IPS DF 19.7 (cell line): ENCODE measurements around the gene MTMR11.
"Not testable (repeated sequence)": the region's sequence is repeated elsewhere in the genome, so short reads cannot be mapped to it uniquely, and the experiment has no call there.

ENCODE experiments used
- DNase-seq: peaks from one replicate; pipeline ENCODE4 v3.0.0-alpha.2; 2013; ENCODE audit warnings: low read depth, low spot score

Gene MTMR11

DNA sequence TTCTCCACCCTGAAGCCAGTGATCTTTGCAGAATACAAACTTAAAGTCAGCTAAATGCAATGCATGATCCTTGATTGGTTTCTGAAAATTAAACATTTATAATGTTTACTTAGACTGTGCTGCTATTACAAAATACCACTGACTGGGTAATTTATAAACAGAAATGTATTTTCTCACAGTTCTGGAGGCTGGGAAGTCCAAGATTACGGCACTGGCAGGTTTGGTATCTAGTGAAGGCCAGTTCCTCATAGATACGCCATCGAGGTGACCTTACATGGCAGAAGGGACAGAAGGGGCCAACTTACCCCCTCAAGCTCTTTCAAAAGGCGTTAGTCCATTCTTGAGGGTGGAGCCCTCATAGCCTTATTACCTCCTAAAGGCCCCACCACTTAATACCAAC, 40.1 kb downstream of the MTMR11 start:
- DNase-seq = no peak

DNA sequence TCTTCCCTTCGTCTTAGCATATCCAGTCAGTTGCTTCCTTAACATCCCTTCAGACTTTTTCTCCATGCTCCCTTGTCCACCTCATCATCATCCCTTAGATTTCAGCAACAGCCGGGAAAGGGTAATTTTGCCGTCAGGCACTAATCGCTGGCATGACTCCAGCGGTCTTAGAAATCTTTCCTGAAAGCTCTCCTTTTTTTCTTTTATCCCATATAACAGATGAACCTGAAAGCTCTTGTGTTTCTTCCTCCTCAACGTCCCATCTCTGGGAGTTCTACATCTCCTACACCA, 47.7 kb downstream of the MTMR11 start:
- no peak for DNase-seq

DNA sequence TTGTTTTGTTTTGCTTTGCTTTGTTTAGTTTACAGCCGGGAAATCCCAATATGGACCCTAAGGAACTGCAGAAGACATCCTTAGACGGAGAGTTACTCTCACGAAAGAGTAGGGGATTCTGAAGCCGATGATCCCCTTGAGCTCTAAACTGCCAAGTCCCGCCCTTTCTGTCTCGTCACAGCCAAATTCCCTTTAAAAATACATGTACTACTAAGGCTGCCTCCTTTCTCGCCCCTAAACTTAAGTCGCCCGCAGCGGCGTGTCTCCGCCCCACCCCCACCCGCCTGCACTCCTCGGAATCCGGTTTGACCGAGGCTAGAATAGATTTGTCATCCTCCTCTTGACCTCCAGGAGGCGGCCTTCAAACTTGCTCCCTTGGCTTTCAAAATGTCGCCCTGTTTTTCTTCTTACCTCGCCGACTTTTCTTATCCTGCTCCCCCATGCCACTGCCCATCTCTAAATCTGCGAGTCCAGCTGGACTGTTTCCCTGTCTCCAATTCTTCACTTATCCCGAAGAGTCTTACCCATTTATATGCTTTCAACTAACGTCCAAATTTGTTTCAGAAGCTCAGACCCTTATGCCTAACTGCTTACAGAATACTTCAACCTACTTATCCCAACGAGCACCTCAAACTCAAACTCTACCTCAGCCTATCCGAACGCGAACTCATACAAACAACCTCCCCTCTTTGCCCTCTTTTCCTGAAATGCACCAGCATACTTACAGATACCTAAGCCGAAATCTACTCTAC, 48.3 kb downstream of the MTMR11 start:
- no peak for DNase-seq

- DNase-seq = peak; percentile 96
Measured at GRCh38 chr1:149887456-149888246, 49.0 kb downstream of the MTMR11 start.

GRCh38 chr1:149887196-149887455, 49.6 kb downstream of the MTMR11 start:
- not testable (repeated sequence) for DNase-seq

GRCh38 chr1:149886396-149887195, 50.1 kb downstream of the MTMR11 start:
- DNase-seq = peak; percentile 99

DNA sequence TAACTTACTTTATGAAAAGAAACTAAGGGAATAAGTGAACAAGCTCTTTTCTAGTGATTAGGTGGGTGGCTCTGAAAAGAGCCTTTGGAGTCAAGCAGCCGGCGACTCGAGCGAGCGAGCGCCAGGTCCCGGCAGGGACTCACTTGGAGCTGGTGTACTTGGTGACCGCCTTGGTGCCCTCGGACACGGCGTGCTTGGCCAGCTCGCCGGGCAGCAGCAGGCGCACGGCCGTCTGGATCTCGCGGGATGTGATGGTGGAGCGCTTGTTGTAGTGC, 50.6 kb downstream of the MTMR11 start:
- not testable (repeated sequence) for DNase-seq

- DNase-seq = no peak
Measured at GRCh38 chr1:149885339-149886120, 51.1 kb downstream of the MTMR11 start.

DNA sequence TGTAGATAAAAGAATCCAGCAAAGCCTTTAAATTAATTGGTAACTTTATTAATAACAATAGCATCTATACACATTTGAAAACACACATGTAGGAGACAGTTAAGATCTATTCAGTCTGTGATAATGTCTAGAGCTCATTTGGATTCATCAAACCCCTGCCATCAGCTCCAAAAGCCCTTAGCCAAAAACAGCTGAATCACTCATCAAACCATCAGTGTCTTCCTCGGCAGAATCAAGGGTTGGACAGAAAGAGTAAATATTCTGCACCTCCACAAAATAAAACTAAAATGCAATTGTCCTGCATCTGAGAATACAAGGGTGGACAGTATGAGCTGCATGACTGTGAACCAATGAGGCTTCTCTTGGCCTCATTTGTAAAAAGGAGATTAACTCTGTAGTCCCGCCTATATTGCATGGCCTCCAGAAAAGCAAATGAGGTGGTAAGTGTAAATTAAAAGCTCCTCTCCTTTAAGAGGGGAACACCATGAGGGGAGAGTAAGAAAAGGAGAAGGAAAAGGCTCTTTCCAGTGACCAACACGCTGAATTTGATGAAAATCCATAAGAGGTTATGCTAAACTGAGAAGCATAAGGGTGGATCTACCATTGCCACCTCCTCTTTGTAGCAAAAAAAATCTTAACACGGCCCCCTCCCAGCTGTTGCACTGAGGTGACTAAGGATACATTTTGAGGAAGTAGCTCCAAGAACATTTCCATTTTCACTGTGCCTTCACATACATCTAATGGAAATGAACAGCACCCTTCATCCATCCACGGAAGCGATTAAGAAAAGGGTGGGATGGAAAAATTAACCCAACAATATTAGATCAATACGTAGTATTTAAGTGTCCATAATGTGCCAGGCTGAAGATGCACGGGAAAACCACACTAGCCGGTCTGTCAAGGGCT, 52.0 kb downstream of the MTMR11 start:
- no peak for DNase-seq

GRCh38 chr1:149883598-149884247, 53.0 kb downstream of the MTMR11 start:
- DNase-seq = no peak

GRCh38 chr1:149881876-149882275, 54.8 kb downstream of the MTMR11 start:
- DNase-seq = no peak

- no peak for DNase-seq
Measured at GRCh38 chr1:149879556-149879955, 57.1 kb downstream of the MTMR11 start.
